Hematopoietic multipotent progenitor cell (in vitro differentiated cells): ENCODE data around the gene CFAP74. TPM values are rescaled to one million over a fixed set of nuclear protein-coding genes. Genes with fewer than 3 reads are reported as not detected.

Experiments used
- DNase-seq, 3 donors: peaks; one replicate each; pipeline ENCODE4 v3.0.0-alpha.2; 2011 to 2015; ENCODE audit warnings: low read depth in 2 of 3, low spot score in 2 of 3
- total RNA-seq: library from RNA; depleted of rRNA; stranded (reverse); fragments of >200 nt; gene quantifications from one replicate; pipeline ENCODE4 v1.2.3, GENCODE V29; 2012

CFAP74 gene
- not detected for total RNA-seq

GRCh38 chr1:2003541-2004131 is at the start of gene CFAP74:
Gene CFAP74 (minus strand): TSS chr1:2003786. CDS start chr1:1990956, 12,830 bp downstream.
- DNase-seq, result peak in 2 of 3 donors; percentile 65 to 74

DNA sequence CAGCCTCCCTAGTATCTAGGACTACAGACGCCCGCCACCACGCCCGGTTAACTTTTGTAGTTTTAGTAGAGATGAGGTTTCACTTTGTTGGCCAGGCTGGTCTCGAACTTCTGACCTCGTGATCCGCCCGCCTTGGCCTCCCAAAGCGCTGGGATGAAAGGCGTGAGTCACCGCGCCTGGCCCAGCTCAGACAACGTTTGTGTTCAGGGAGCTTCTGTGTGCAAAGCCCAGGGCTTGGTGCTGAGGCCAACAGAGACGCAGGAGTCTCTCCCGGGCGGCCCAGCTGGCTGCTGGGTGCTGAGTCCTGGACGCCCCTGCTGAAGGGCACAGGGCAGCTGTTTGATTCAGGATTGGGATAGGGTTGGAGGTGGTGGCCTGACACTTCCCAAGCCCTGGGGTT is 49.6 kb upstream of the CFAP74 start:
- no peak for DNase-seq

DNA sequence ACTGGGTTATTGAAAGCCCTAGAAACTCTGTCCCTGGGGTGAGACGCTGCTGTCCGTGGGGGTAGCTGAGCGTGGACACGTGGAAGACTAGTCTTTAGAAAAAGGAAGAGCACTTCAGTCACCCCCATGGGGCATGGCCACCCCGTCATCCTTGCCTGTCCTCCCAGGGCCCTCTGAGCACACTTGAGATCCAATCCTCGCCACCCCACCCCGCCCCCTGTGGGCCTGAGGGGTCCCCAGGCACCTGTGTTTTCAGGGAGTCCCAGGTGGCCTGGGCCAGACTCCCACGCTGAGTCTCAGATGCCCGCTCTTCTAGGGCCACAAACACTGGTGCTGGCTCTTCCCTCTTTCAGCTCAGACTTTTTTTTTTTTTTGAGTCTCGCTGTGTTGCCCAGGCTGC is 49.2 kb upstream of the CFAP74 start:
- no peak for DNase-seq

GRCh38 chr1:2052054-2052679 is 48.6 kb upstream of the CFAP74 start:
- DNase-seq, result no peak

- no peak for DNase-seq
Observed at GRCh38 chr1:2050793-2051682, 47.5 kb upstream of the CFAP74 start.

DNA sequence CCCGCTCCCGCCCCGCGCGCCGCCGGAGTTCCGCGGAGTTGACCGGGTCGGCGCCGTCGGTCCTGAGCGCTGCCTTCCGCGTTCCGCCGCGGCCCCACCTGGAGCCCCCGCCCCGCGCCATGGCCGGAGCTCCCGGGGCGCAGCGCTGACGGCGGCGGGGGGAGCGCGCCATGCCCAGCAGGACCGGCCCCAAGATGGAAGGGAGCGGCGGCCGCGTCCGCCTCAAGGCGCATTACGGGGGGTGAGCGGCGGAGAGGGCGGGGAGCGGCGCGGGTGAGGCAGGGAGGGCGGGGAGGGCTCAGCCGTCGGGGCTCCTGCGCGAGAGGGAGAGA is 46.8 kb upstream of the CFAP74 start:
- DNase-seq, result peak in 2 of 3 donors; percentile 54 to 58

GRCh38 chr1:2049718-2050431 is 46.3 kb upstream of the CFAP74 start, which contains the start of gene PRKCZ:
Gene PRKCZ (plus strand): TSS chr1:2050411. CDS start chr1:2050631, 220 bp downstream.
- DNase-seq, result peak; percentile 84 to 95 (median 94)

DNA sequence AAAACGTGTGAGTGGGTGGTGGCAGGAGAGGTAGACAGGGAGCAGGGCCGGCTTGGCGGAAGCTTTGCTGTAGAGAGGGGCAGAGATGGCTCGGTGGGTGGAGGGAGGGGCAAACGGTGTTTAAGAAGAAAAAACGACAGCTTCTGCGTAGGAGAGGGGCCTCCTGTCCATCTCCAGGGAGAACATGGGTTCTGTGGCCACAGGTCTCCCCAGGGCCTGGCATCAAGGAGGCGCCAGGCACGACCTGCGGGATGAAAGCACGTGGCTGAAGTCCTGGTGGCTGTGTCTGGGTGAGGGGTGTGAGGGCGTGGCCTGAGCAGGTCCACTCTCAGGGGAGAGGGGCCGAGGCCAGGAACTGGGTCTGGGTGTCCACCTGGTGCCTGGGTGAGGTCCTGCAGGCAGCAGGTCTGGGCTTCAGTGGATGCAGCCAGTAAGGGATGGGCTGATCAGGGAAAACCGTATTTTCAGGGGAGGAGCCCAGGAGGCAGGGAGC is 45.7 kb upstream of the CFAP74 start:
- DNase-seq, result peak in 2 of 3 donors; percentile 53

GRCh38 chr1:2047749-2048729 is 44.5 kb upstream of the CFAP74 start:
- DNase-seq, result no peak

DNA sequence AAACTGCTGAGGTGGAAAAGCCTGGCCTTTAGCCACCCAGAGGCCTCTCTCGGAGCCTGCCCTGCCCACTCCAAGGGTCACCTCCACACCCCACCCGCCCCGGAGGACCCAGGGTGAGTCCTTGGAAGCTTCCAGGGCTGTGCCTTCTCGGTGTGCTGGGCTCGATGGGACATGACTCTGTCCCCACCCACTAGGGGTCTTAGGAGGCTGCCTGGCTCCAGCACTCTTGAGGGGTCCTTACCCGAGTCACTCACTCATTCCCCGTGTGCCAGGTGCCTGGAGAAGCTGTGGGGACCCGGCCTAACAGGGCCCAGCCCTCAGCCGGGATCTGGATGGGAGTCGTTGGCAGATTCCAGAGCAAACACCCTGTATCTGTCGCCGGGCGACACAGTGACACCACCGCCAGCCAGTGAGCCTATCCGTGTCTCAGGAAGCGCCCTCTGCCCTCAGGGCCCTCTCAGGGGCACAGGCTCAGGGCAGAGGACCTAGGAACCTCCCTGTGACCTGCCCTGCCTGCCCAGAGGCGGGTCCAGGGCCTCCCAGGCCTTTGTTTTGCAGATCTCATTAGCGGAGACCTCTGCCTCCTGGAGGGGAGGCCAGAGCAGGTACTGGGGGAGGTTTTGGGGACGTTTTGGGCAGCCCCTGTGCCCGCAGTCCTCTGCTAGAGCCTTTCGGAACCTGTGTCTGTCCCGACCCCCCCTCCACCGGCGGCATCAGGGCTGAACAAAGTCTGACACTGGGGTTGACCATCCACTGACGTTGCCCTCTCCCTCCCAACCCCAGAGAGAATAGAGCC is 43.6 kb upstream of the CFAP74 start:
- DNase-seq, result no peak

DNA sequence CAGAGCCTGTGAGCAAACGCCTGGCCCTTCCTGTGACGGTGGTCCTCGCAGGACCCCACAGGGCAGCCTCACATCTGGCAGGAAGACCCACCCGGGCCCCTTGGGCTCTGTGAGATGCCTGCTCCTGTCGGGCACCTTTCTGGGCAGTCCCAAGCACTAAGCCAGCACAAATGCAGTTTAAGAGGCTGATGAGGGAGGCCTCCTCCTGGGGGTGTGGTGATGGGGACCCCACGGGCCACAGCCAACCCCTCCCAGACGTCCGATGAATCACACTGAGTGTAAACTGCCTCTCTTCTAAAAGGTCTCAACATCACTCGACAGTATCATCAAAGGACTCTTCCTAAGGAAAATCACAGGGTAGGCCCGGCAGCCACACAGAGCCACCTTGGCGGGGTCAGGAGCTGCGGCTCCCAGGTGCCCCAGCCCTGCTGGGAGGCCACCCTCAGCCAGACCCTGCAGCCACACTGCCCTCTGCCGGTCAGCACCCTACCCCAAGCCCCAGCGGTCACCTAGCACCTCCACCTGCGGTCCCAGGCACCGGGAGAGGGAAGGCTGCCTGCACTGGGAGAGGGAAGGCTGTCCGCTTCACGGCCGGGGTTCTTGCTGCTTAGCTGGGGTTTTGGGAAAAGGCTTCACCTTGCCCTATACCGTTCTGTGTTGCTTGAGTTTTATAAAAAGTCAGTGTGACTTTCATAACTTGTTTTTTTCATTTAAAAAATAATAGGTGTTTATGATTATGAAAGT is 42.8 kb upstream of the CFAP74 start:
- DNase-seq, result peak in 2 of 3 donors; percentile 48 to 52

- no peak for DNase-seq
Observed at GRCh38 chr1:2045468-2046173, 42.0 kb upstream of the CFAP74 start.

DNA sequence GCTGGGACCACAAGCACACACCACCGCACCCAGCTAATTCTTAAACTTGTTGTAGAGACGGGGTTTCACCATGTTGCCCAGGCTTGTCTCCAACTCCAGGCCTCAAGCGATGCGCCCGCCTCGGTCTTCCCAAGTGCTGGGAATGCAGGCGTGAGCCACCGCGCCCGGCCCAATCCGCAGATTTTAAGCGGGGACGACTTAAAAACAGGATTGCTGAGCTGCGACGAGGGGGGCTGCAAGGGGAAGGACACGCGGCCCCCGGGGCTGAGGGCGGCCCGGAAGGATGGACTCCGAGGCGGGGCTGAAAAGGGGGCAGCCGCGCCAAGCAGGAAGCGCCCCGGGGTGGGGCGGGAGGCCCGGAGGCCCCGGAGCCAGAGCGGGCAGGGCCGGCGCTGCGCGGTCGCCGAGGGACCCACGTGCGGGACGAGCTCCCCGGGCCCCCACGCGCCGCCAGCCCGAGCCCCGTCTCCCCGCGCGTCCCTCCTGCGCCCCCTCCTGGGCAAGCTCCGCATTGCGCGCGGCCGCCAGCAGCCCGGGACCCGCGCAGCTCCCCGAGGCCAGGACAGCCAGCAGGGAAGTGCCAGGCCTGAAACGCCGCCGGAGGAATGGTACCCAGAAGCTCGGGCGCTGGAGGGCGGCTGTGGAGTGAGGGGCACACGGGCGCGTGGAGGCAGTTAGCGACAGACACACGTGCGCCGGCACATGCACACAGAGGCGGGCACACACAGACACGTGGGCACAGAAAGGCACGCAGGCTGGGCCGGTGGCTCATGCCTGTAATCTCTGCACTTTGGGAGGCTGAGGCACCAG is 41.1 kb upstream of the CFAP74 start:
- DNase-seq, result peak; percentile 68 to 76 (median 69)

DNA sequence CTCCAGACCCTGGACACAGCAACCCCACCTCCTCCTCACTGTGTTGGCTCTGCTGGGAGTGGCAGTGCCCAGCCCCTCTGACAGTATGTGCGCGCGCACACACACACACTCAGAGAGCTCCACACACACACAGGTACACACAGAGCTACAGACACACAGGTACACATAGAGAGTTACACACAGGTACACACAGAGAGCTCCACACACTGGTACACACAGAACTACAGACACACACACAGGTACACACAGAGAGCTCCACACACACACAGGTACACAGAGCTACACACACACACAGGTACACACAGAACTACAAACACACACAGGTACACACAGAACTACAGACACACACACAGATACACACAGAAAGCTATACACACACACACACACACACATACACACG is 40.3 kb upstream of the CFAP74 start:
- no peak for DNase-seq

DNA sequence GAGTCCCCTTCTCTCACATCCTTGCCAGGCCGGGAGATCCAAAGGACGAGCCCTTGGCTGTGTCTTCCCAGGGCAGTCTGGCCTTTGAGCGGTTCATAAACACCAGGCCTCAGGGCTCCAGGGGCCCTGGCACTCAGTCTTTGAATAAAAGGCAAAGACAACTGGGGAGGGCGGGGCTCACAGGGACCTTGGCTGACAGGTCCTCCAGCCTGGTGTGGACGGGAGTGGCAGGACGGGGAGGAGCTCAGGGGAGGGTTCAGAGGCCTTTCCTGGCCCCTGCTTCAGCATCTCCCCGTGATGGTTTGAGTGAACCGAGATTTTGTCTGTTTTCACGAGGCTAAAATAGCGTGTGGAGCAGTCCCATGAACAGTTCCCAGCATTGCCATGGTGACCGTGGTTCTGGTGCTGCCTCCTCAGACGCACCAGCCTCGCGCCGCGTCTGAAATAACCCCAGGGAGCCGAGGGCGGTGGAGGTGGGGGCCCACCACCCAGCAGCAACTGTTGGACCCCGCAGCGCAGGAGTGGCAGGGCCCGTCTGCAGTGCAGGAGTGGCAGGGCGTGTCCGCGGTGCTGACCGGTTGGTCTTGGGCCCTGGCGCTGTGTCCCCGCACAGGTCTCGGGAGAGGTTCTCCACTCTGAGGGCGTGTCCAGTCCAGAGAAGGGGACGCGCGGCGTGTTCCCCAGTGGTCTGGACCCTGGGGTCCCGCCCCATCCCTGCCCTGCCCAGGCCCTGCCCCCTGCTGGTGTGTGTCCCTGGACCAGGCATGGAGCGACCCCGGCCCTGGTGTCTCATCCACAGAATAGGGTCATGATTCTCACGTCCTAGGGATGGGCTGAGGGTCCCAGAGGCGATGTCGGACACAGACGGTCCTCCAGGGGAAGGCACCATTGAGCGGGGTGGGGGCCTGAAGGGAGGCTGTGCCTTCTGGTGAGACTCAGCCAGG is 39.5 kb upstream of the CFAP74 start:
- no peak for DNase-seq

DNA sequence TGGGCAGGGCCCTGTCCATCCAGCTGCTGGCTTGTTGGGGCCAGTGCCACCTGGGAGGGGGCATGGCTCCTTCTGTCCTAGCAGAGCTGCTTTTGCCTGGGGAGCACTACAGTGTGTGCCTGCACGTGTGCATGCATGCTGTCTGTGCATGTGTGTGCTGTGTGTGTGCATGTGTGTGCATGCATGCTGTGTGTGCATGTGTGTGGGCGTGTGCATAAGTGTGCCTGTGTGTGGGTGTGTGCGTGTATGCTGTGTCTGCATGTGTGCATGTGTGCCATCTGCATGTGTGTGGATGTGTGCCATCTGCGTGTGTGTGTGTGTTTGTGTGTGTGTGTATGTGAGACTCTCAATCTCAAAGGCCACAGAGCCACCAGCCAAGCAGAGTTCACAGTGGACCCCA is 38.3 kb upstream of the CFAP74 start:
- DNase-seq, result no peak
